NT2/D1 (cell line): Measurements from ENCODE around the gene DES.

ENCODE experiments used
- SUZ12 ChIP-seq: IDR thresholded peaks from 2 replicates; pipeline ENCODE4 v1.6.1; 2011; ENCODE audit not compliant: insufficient read length, insufficient read depth; ENCODE audit errors: extremely low read depth
- YY1 ChIP-seq: IDR thresholded peaks from 2 replicates; pipeline ENCODE4 v1.6.1; 2011; ENCODE audit not compliant: insufficient read length, insufficient read depth
- ZNF274 ChIP-seq: IDR thresholded peaks from 2 replicates; pipeline ENCODE4 v1.6.1; 2011; ENCODE audit warnings: mild to moderate bottlenecking, low read depth, low read length

- TF ChIP-seq ZNF274 (no peak), SUZ12 (no peak), YY1 (no peak)
These were observed 51.1 kb downstream of the DES start for GRCh38 chr2:219469186-219469724.
